Measurements from ENCODE around the gene GET4.

Gene GET4

DNA sequence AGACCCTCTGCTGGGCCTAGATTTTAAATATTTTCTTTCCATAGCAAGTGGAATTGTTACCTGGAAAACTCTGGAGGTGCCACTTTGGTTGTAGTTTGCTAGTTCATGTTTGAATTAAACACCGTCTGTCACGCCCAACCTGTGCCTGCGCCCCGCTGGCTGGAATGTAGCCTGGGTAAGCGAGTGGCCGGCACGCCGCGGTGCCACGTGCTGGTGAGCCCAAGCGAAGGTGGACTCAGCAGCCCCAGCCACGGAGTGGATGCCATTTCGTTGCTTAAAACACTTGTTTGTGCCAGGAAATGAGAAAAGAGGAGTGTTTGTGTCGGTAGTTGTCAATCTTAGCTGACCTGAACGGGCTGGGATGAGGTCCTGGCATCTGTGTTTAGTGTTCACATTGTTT lies 2.7 kb downstream of the GET4 start:
- no peak for FAIRE-seq
- no peak for DNase-seq (ENCODE audit: insufficient read length, low spot score)
- TF ChIP-seq, protein P1, sequence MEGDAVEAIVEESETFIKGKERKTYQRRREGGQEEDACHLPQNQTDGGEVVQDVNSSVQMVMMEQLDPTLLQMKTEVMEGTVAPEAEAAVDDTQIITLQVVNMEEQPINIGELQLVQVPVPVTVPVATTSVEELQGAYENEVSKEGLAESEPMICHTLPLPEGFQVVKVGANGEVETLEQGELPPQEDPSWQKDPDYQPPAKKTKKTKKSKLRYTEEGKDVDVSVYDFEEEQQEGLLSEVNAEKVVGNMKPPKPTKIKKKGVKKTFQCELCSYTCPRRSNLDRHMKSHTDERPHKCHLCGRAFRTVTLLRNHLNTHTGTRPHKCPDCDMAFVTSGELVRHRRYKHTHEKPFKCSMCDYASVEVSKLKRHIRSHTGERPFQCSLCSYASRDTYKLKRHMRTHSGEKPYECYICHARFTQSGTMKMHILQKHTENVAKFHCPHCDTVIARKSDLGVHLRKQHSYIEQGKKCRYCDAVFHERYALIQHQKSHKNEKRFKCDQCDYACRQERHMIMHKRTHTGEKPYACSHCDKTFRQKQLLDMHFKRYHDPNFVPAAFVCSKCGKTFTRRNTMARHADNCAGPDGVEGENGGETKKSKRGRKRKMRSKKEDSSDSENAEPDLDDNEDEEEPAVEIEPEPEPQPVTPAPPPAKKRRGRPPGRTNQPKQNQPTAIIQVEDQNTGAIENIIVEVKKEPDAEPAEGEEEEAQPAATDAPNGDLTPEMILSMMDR (IDR thresholded peaks at IDR 0.05; ENCODE audit: insufficient read depth, missing control alignments): no peak

DNA sequence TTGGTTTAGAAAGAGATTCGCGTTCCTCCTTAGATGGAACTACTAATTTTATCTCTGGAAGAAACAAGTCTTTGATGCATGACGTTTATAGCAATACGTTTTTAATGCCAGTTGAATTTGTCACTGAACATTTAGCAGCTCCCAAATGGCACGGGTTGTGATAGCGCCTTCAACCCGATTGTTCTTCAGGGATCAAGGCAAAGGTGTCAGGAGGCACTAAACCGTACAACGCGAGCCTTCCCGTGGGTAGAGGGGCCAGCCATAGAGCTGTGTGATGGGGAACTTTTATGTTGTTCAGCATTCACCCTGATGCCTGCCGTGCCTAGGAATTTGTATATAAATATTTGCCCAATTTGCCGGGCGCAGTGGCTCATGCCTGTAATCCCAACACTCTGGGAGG lies 3.4 kb downstream of the GET4 start:
- DNase-seq (ENCODE audit: insufficient read length, low spot score) (no peak), FAIRE-seq (no peak)
- TF ChIP-seq, protein P1 (IDR thresholded peaks at IDR 0.05; ENCODE audit: insufficient read depth, missing control alignments): no peak

DNA sequence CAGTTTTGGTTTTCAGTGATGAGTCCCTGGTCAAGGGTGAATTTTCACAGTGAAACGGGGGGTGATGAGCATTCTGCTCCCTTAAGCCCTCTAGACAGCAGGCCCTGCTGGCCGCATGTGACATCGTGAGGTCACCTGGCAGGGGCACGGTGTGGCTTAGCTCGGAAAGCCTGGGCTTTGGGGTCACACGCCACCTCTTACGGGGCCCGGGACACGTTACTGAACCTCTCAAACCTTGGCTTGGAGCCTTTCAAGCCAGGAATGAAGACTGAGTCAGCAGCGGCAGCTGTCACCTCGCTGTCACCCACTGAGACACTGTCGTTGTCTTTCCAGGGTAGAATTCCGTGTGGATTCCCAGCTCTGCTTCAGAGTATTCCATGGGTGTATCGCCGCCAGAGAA lies 4.1 kb downstream of the GET4 start:
- no peak for DNase-seq (ENCODE audit: insufficient read length, low spot score)
- FAIRE-seq: no peak
- TF ChIP-seq, protein P1 (IDR thresholded peaks at IDR 0.05; ENCODE audit: insufficient read depth, missing control alignments): no peak

DNA sequence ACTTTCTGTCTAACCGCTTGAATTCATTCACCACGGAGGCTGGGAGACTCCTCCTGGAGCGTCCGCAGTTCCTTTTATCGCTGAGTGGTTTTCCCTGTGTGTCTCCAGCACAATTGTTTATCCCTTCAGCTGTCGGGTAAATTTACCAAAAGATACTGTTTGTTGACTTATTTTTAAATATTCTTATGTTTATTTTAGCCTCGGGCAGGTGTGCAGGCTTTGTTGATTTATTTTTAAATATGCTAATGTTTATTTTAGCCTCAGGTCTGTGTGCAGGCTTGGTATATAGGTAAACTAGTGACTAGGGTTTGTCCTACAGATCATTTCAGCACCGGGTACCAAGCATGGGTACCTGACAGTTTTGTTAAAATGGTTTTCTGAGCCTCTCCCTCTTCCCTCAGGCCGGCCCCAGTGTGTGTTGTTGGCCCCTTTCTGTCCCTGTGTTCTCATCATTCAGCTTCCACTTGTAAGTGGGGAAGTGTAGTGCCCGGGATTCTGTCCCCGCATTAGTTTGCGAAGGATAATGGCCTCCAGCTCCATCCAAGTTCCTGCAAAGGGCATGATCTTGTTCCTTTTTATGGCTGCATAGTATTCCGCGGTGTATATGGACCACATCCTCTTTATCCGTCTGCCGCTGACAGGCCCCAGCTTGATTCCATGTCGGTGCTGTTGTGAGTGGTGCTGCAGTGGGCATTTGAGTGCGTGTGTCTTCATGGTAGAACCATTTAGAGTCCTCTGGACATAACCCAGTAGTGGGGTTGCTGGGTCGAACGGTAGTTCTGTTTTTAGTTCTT lies 5.3 kb downstream of the GET4 start:
- DNase-seq (ENCODE audit: insufficient read length, low spot score): no peak
- TF ChIP-seq, protein P1 (IDR thresholded peaks at IDR 0.05; ENCODE audit: insufficient read depth, missing control alignments): no peak
- no peak for FAIRE-seq

DNA sequence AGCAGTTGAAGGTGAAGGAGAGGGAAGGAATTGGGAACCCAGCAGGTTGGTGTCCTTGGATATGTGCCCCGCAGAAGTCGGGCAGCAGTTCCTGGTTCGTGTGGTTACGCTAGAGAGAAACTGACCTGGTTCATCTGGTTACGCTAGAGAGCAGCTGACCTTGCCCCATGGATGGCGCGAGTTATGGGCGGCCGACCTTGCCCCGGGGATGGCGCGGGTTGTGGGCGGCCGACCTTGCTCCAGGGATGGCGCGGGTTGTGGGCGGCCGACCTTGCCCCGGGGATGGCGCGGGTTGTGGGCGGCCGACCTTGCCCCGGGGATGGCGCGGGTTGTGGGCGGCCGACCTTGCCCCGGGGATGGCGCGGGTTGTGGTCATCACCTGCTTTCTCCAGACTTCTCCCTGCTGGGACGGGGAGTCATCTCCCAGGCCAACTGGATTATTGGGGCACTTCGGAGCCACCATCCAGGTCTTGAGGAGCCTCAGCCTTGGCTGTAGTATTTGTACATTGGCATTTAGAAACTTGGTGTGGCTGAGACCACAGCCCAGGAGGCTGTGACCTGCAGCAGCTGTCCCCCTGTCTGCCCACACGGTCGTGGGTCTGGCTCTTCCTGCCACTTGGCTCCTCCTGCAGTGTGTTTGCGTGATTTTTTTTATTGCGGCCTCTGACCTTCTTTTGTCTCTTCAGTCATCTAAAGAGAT lies 6.1 kb downstream of the GET4 start:
- FAIRE-seq (no peak), DNase-seq (ENCODE audit: insufficient read length, low spot score) (no peak)
- TF ChIP-seq, protein P1 (IDR thresholded peaks at IDR 0.05; ENCODE audit: insufficient read depth, missing control alignments): no peak

DNA sequence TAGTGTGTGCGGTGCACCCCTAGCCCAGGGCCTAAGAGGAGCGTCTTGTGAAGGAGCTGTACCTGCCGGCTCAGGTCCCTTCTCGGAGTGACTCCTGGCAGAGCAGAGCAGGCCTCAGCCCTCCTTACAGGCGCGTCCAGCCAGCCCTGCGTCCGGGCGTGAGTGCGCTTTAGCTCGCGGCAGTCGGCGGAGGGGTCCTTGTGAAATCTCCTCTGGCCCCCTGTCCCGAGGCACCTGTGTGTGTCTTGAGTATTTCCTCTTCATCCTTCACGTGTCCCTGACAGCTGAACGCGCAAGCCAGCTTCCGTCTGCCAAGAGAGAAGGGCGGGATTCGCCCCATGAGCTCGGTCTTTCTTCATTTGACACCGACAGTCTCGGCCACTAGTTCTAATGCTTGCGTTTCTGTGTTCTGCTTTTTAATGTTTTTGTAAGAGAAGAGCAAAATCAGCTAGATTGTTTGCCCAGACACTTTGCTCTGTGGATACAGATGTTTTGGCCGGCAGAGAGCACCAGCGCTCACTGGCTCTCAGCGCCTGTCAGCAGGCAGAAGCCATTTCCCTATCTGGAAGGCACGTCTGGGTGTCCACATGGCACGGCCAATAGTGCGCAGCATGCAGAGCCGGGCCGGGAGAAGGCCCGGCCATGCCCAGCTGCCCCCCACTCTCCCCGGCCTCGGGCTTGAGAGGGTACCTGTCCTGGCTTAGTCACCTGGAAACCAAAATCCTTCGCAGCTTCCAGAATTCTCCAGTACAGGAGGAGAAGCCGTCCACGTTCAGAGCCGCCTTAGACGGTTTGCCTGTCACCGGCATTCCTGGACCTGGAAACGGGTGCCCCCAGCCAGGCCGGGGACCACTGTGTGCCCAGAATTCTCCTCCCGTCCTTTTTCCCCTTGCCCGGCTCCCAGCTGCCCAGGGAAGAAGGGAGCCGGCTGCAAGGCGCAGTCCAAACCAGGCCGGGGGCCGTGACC lies 7.0 kb downstream of the GET4 start:
- TF ChIP-seq, protein P1 (IDR thresholded peaks at IDR 0.05; ENCODE audit: insufficient read depth, missing control alignments): no peak
- FAIRE-seq (no peak), DNase-seq (ENCODE audit: insufficient read length, low spot score) (no peak)

Data from D721Med (cell line).